ENCODE results near the gene FAM186B.
A peak's percentile ranks its signal among the peaks of the same experiment; 100 is the strongest.

Gene FAM186B

GRCh38 chr12:49538510-49539403 is 66.7 kb downstream of the FAM186B start, which contains the start of gene KCNH3:
KCNH3 (plus strand) TSS chr12:49539030; CDS start chr12:49539417, 387 bp downstream.
- Histone ChIP-seq H3K36me3 (ENCODE audit: insufficient read depth, low read length) (no peaks in the 10 kb centered on the region), H3K27ac (ENCODE audit: low read length) (no peak within 1 kb of the TSS), H4K20me1 (ENCODE audit: insufficient read depth, low read length) (peaks cover 15% of the 10 kb centered on the region), H3K27me3 (ENCODE audit: insufficient read depth, low read length, poor library complexity) (peaks cover 29% of the 10 kb centered on the region), H3K4me2 (ENCODE audit: insufficient read depth, low read length) (peak within 1 kb of the TSS; percentile 73), H2AFZ (ENCODE audit: low read depth, low read length) (peak within 1 kb of the TSS; percentile 53; the same call in 1 of the 2 replicates), H3K79me2 (ENCODE audit: insufficient read depth, low read length) (no peaks in the 10 kb centered on the region), H3K9ac (ENCODE audit: low read depth, low read length) (peak within 1 kb of the TSS; percentile 35; the same call in 1 of the 2 replicates), H3K4me3 (ENCODE audit: low read depth in 1 of 2, low read length in 2 of 2) (peak within 1 kb of the TSS; percentile 6 to 53; a peak in 3 of 4 replicates), H3K4me1 (ENCODE audit: insufficient read depth, low read length) (peaks cover 17% of the 10 kb centered on the region), H3K9me3 (ENCODE audit: insufficient read depth, low read length, severe bottlenecking) (no peaks in the 10 kb centered on the region)
- TF ChIP-seq, protein P1, sequence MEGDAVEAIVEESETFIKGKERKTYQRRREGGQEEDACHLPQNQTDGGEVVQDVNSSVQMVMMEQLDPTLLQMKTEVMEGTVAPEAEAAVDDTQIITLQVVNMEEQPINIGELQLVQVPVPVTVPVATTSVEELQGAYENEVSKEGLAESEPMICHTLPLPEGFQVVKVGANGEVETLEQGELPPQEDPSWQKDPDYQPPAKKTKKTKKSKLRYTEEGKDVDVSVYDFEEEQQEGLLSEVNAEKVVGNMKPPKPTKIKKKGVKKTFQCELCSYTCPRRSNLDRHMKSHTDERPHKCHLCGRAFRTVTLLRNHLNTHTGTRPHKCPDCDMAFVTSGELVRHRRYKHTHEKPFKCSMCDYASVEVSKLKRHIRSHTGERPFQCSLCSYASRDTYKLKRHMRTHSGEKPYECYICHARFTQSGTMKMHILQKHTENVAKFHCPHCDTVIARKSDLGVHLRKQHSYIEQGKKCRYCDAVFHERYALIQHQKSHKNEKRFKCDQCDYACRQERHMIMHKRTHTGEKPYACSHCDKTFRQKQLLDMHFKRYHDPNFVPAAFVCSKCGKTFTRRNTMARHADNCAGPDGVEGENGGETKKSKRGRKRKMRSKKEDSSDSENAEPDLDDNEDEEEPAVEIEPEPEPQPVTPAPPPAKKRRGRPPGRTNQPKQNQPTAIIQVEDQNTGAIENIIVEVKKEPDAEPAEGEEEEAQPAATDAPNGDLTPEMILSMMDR (IDR thresholded peaks at IDR 0.05; ENCODE audit: borderline replicate concordance, extremely low read depth, low read length, poor library complexity, severe bottlenecking) = no peak
- peak; percentile 63 for TF ChIP-seq EZH2 (IDR thresholded peaks at IDR 0.05; ENCODE audit: borderline replicate concordance, low read depth, low read length, severe bottlenecking)
- ATAC-seq (ENCODE audit: insufficient read depth, low read depth) (peak; percentile 97), DNase-seq (peak; percentile 96)

- ATAC-seq (ENCODE audit: insufficient read depth, low read depth) = no peak
- peak overlapping the region; percentile 73 for H3K4me2 ChIP-seq (ENCODE audit: insufficient read depth, low read length)
- TF ChIP-seq EZH2 (IDR thresholded peaks at IDR 0.05; ENCODE audit: borderline replicate concordance, low read depth, low read length, severe bottlenecking) = no peak
- no peaks in the 10 kb centered on the region for H3K79me2 ChIP-seq (ENCODE audit: insufficient read depth, low read length)
- H3K27ac ChIP-seq (ENCODE audit: low read length) = no peak overlapping the region
- H3K4me3 ChIP-seq (ENCODE audit: low read depth in 1 of 2, low read length in 2 of 2) = peak overlapping the region; percentile 6 to 53; a peak in 3 of 4 replicates
- H4K20me1 ChIP-seq (ENCODE audit: insufficient read depth, low read length) = peaks cover 15% of the 10 kb centered on the region
- DNase-seq = no peak
- no peak overlapping the region for H2AFZ ChIP-seq (ENCODE audit: low read depth, low read length)
- peaks cover 29% of the 10 kb centered on the region for H3K27me3 ChIP-seq (ENCODE audit: insufficient read depth, low read length, poor library complexity)
- peak overlapping the region; percentile 35; the same call in 1 of the 2 replicates for H3K9ac ChIP-seq (ENCODE audit: low read depth, low read length)
- H3K4me1 ChIP-seq (ENCODE audit: insufficient read depth, low read length) = peaks cover 17% of the 10 kb centered on the region
- no peaks in the 10 kb centered on the region for H3K9me3 ChIP-seq (ENCODE audit: insufficient read depth, low read length, severe bottlenecking)
- no peaks in the 10 kb centered on the region for H3K36me3 ChIP-seq (ENCODE audit: insufficient read depth, low read length)
These were observed 67.5 kb downstream of the FAM186B start for GRCh38 chr12:49537752-49538509.
